Stimulated activated CD4-positive, alpha-beta T cell treated with anti-CD3 and anti-CD28 coated beads, Interleukin-15, amount 100 ng/mL, for 24 hours (primary cell): ENCODE measurements around the gene ZNF609.
"Not testable (repeated sequence)": the region's sequence is repeated elsewhere in the genome, so short reads cannot be mapped to it uniquely, and the experiment has no call there.

ENCODE experiments used
- DNase-seq: peaks from one replicate; pipeline ENCODE4 v3.0.0-alpha.2; 2020

Gene ZNF609

GRCh38 chr15:64459066-64459781, 1.2 kb upstream of the ZNF609 start:
- DNase-seq = no peak

- DNase-seq = peak; percentile 48
Observed at GRCh38 chr15:64460724-64461720, 644 bp downstream of the ZNF609 start.

- peak; percentile 39 for DNase-seq
Observed at GRCh38 chr15:64461721-64462162, 1.4 kb downstream of the ZNF609 start.

GRCh38 chr15:64462492-64462891, 2.1 kb downstream of the ZNF609 start:
- DNase-seq = no peak

GRCh38 chr15:64464276-64465005, 4.1 kb downstream of the ZNF609 start:
- no peak for DNase-seq

- DNase-seq = no peak
Observed at GRCh38 chr15:64466408-64467141, 6.2 kb downstream of the ZNF609 start.

- DNase-seq = no peak
Observed at GRCh38 chr15:64472161-64472560, 11.8 kb downstream of the ZNF609 start.

GRCh38 chr15:64474846-64475245, 14.5 kb downstream of the ZNF609 start:
- DNase-seq = no peak

- no peak for DNase-seq
Observed at GRCh38 chr15:64476550-64476949, 16.2 kb downstream of the ZNF609 start.

- no peak for DNase-seq
Observed at GRCh38 chr15:64478863-64479262, 18.5 kb downstream of the ZNF609 start.

- DNase-seq = no peak
Observed at GRCh38 chr15:64480891-64481290, 20.5 kb downstream of the ZNF609 start.

GRCh38 chr15:64483749-64484148, 23.4 kb downstream of the ZNF609 start:
- DNase-seq = no peak

GRCh38 chr15:64485796-64486195, 25.4 kb downstream of the ZNF609 start:
- no peak for DNase-seq

GRCh38 chr15:64490598-64491259, 30.4 kb downstream of the ZNF609 start:
- no peak for DNase-seq

- DNase-seq = no peak
Observed at GRCh38 chr15:64493641-64494040, 33.3 kb downstream of the ZNF609 start.

GRCh38 chr15:64495968-64496367, 35.6 kb downstream of the ZNF609 start:
- not testable (repeated sequence) for DNase-seq

GRCh38 chr15:64500695-64501395, 40.5 kb downstream of the ZNF609 start:
- no peak for DNase-seq

GRCh38 chr15:64501396-64501715, 41.0 kb downstream of the ZNF609 start:
- no peak for DNase-seq

GRCh38 chr15:64502151-64502550, 41.8 kb downstream of the ZNF609 start:
- no peak for DNase-seq

- peak; percentile 13 for DNase-seq
Observed at GRCh38 chr15:64502551-64502950, 42.2 kb downstream of the ZNF609 start.

- DNase-seq = no peak
Observed at GRCh38 chr15:64503197-64503596, 42.8 kb downstream of the ZNF609 start.
